Hindlimb muscle (tissue), 1 donor: Measurements from ENCODE around the gene HPS1. TPM values are rescaled to one million over a fixed set of nuclear protein-coding genes. Genes with fewer than 3 reads are reported as not detected.
"Not testable (repeated sequence)": the region's sequence is repeated elsewhere in the genome, so short reads cannot be mapped to it uniquely, and the experiment has no call there.

ENCODE experiments used
- DNase-seq: peaks from one replicate; pipeline ENCODE4 v3.0.0-alpha.2; 2013
- polyA plus RNA-seq: library from polyadenylated mRNA; unstranded; fragments of 120-200 nt; gene quantifications from one replicate; pipeline ENCODE4 v1.2.1, GENCODE V29; 2013; ENCODE audit not compliant: insufficient read length

Gene HPS1
- polyA plus RNA-seq, 1 donor: 17.8 TPM

- no peak for DNase-seq
Measured at GRCh38 chr10:98388101-98388655, 58.6 kb downstream of the HPS1 start.

- no peak for DNase-seq
Measured at GRCh38 chr10:98384531-98385133, 62.1 kb downstream of the HPS1 start.

DNA sequence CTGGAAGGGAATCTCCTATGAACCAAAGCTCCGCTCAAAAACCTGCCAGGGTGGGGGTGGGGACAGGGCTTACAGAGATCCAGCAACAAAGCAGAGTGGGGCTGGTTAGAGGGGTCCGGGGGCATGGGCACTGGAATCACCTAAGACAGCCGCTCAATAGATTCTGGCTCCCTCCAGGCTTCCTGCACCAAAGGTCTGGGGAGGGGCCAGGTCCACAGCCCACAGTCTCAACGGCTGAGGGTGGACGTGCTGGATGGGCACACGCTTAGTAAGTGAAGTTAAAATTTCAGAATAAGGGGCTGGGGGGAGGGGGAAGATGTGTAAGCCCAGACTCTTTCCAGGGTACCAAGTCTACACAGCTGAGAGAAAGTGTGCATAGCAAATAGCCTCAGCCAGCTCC is 62.9 kb downstream of the HPS1 start:
- no peak for DNase-seq

GRCh38 chr10:98383134-98383667 is 63.5 kb downstream of the HPS1 start:
- not testable (repeated sequence) for DNase-seq

DNA sequence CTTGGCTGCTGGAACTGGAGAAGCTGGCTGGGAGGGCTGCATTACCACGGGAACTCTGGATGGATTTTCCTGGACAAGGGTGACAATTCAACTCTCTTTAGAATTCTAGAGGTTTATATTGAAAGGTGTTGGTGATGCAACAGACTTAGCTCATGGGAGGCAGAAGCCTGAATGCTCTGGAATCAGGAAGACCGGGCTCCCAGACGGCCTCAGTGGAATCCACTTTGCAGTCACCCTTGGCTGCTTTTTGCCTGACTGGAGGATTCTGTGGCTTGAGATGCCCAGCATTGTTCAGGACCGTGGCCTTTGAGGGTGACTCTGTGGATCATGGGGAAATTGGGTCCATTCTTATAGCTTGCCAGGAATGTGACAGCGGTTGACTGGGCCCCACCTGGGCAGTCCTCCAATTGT is 64.0 kb downstream of the HPS1 start:
- no peak for DNase-seq

- DNase-seq: no peak
Measured at GRCh38 chr10:98380493-98381339, 66.0 kb downstream of the HPS1 start.

GRCh38 chr10:98378722-98379121 is 68.0 kb downstream of the HPS1 start:
- no peak for DNase-seq

GRCh38 chr10:98377536-98377935 is 69.2 kb downstream of the HPS1 start:
- no peak for DNase-seq

DNA sequence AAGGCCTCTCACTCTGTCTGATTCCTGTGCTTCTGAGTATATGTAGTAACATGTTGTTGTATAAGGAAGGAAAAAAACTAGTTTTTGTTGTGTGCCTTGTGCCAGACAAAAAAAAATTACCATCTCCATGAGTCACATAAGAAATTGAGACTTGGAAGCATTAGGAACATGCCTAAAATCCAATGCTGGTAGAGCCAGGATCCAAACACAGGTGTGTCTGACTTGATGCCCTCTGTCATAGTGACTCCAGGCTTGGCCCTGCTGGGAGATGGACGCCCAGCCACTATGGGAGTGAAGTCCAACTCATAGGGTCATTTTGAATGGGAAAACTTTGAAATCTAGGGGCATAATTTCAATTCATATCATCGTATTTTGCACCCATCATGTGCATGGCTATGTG is 69.7 kb downstream of the HPS1 start:
- no peak for DNase-seq

DNA sequence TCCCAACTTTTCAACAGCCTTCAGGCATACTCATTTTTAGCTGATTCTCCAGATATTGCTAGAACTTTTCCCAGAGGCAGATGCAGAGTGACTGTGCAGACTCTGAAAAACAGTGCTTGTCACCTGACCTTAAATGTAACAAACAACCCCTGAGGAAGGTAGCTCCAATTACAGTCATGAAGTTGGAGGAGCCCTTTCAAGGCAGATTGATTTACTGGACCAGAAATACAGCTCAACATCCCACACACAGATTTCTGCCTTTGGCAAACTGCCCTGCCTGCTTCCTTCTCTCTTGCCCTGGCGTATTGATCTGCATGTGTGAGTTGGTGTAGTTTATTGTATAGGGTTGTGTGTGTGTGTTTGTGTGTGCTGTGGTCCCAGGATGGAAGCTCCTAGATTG is 70.2 kb downstream of the HPS1 start:
- no peak for DNase-seq

- no peak for DNase-seq
Measured at GRCh38 chr10:98374217-98374985, 72.3 kb downstream of the HPS1 start.

DNA sequence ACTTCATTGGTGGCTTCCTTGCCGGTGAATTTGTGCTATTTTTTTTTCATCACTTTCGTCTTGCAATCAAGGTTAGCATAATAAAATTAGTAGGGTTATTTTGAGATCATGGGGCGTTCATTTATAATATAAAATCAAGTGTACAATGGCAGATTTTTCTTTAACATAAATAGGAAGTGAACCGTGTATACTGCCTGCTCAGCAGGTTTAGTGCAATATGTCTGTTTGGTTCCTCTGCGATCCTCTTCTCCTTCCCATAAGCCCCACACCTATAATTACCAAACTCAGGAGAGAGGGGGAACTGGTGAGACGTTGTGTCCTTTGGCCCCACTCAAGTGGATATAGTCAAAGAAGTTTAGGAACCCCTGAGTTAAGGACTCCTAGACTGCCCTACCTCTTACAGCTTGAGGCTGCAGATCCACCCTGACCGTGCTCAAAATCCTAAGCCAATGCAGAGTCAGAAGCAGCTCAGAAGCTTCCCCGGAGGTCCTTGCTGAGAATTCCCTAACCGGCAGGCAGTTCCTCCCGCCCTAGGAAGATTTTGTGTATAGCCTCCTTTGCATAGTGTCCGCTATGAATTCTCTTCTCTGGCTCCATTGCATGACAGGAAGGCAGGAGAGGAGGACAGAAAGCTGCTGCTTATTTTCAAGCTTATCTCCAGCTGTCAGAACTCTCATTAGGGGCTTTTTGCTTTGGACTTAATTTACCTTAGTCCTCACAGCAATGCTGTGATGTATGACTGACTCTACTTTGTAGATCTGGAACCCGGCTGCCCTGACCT is 73.3 kb downstream of the HPS1 start:
- no peak for DNase-seq

- DNase-seq: no peak
Measured at GRCh38 chr10:98370831-98371820, 75.6 kb downstream of the HPS1 start.

- no peak for DNase-seq
Measured at GRCh38 chr10:98369801-98370200, 76.9 kb downstream of the HPS1 start.

- no peak for DNase-seq
Measured at GRCh38 chr10:98368644-98369043, 78.1 kb downstream of the HPS1 start.

GRCh38 chr10:98367604-98368451 is 78.9 kb downstream of the HPS1 start:
- DNase-seq: peak; percentile 28
